ENCODE data around the gene ID2.

The ID2 gene

GRCh38 chr2:8658064-8658862 lies 23.6 kb upstream of the ID2 start:
- H3K9me3 ChIP-seq (ENCODE audit: control insufficient read depth in 2 of 2, low read length in 2 of 2), result no peaks in the 10 kb centered on the region
- H3K27me3 ChIP-seq (ENCODE audit: control insufficient read depth in 1 of 2, insufficient read depth in 2 of 2, low read length in 2 of 2), result no peaks in the 10 kb centered on the region
- no peaks in the 10 kb centered on the region for H3K36me3 ChIP-seq (ENCODE audit: control insufficient read depth in 2 of 2, insufficient read depth in 2 of 2, low read length in 2 of 2)
- no peak overlapping the region for H3K27ac ChIP-seq (ENCODE audit: low read length)
- H3K4me3 ChIP-seq (ENCODE audit: low read length in 2 of 2), result no peak overlapping the region
- H3K4me1 ChIP-seq (ENCODE audit: control insufficient read depth, insufficient read depth, low read length), result peaks cover 11% of the 10 kb centered on the region
- no peak overlapping the region for H3K9ac ChIP-seq (ENCODE audit: low read length in 2 of 2)

GRCh38 chr2:8659092-8659734 lies 22.6 kb upstream of the ID2 start:
- Histone ChIP-seq H3K27ac (ENCODE audit: low read length) (no peak overlapping the region), H3K9ac (ENCODE audit: low read length in 2 of 2) (no peak overlapping the region), H3K36me3 (ENCODE audit: control insufficient read depth in 2 of 2, insufficient read depth in 2 of 2, low read length in 2 of 2) (no peaks in the 10 kb centered on the region)

GRCh38 chr2:8659735-8660492 lies 21.9 kb upstream of the ID2 start:
- Histone ChIP-seq H3K27me3 (ENCODE audit: control insufficient read depth in 1 of 2, insufficient read depth in 2 of 2, low read length in 2 of 2) (no peaks in the 10 kb centered on the region), H3K27ac (ENCODE audit: low read length) (no peak overlapping the region), H3K4me1 (ENCODE audit: control insufficient read depth, insufficient read depth, low read length) (peaks cover 13% of the 10 kb centered on the region), H3K9me3 (ENCODE audit: control insufficient read depth in 2 of 2, low read length in 2 of 2) (no peaks in the 10 kb centered on the region), H3K36me3 (ENCODE audit: control insufficient read depth in 2 of 2, insufficient read depth in 2 of 2, low read length in 2 of 2) (no peaks in the 10 kb centered on the region), H3K9ac (ENCODE audit: low read length in 2 of 2) (no peak overlapping the region), H3K4me3 (ENCODE audit: low read length in 2 of 2) (no peak overlapping the region)

More at GRCh38 chr2:8659092-8659734, 22.6 kb upstream of the ID2 start:
- Histone ChIP-seq H3K27me3 (ENCODE audit: control insufficient read depth in 1 of 2, insufficient read depth in 2 of 2, low read length in 2 of 2) (no peaks in the 10 kb centered on the region), H3K4me3 (ENCODE audit: low read length in 2 of 2) (no peak overlapping the region), H3K9me3 (ENCODE audit: control insufficient read depth in 2 of 2, low read length in 2 of 2) (no peaks in the 10 kb centered on the region), H3K4me1 (ENCODE audit: control insufficient read depth, insufficient read depth, low read length) (peaks cover 13% of the 10 kb centered on the region)

- Histone ChIP-seq H3K9me3 (ENCODE audit: control insufficient read depth in 2 of 2, low read length in 2 of 2) (no peaks in the 10 kb centered on the region), H3K9ac (ENCODE audit: low read length in 2 of 2) (peak overlapping the region in 1 of 2 donors; percentile 18), H3K4me1 (ENCODE audit: control insufficient read depth, insufficient read depth, low read length) (peaks cover 13% of the 10 kb centered on the region), H3K27me3 (ENCODE audit: control insufficient read depth in 1 of 2, insufficient read depth in 2 of 2, low read length in 2 of 2) (no peaks in the 10 kb centered on the region), H3K4me3 (ENCODE audit: low read length in 2 of 2) (no peak overlapping the region), H3K27ac (ENCODE audit: low read length) (peak overlapping the region; percentile 80), H3K36me3 (ENCODE audit: control insufficient read depth in 2 of 2, insufficient read depth in 2 of 2, low read length in 2 of 2) (no peaks in the 10 kb centered on the region)
Observed at GRCh38 chr2:8661235-8661634, 20.6 kb upstream of the ID2 start.

GRCh38 chr2:8661736-8662135 lies 20.1 kb upstream of the ID2 start:
- H3K9ac ChIP-seq (ENCODE audit: low read length in 2 of 2), result peak overlapping the region in 1 of 2 donors; percentile 18
- H3K36me3 ChIP-seq (ENCODE audit: control insufficient read depth in 2 of 2, insufficient read depth in 2 of 2, low read length in 2 of 2), result no peaks in the 10 kb centered on the region
- peak overlapping the region; percentile 80 for H3K27ac ChIP-seq (ENCODE audit: low read length)
- H3K27me3 ChIP-seq (ENCODE audit: control insufficient read depth in 1 of 2, insufficient read depth in 2 of 2, low read length in 2 of 2), result no peaks in the 10 kb centered on the region
- peak overlapping the region; percentile 3 to 25 for H3K4me3 ChIP-seq (ENCODE audit: low read length in 2 of 2)
- H3K4me1 ChIP-seq (ENCODE audit: control insufficient read depth, insufficient read depth, low read length), result peaks cover 13% of the 10 kb centered on the region
- no peaks in the 10 kb centered on the region for H3K9me3 ChIP-seq (ENCODE audit: control insufficient read depth in 2 of 2, low read length in 2 of 2)

- peak overlapping the region; percentile 80 for H3K27ac ChIP-seq (ENCODE audit: low read length)
- no peaks in the 10 kb centered on the region for H3K9me3 ChIP-seq (ENCODE audit: control insufficient read depth in 2 of 2, low read length in 2 of 2)
- H3K36me3 ChIP-seq (ENCODE audit: control insufficient read depth in 2 of 2, insufficient read depth in 2 of 2, low read length in 2 of 2), result no peaks in the 10 kb centered on the region
- no peaks in the 10 kb centered on the region for H3K27me3 ChIP-seq (ENCODE audit: control insufficient read depth in 1 of 2, insufficient read depth in 2 of 2, low read length in 2 of 2)
- H3K9ac ChIP-seq (ENCODE audit: low read length in 2 of 2), result peak overlapping the region; percentile 18 to 36
- peak overlapping the region in 1 of 2 donors; percentile 25 for H3K4me3 ChIP-seq (ENCODE audit: low read length in 2 of 2)
- peaks cover 13% of the 10 kb centered on the region for H3K4me1 ChIP-seq (ENCODE audit: control insufficient read depth, insufficient read depth, low read length)
Observed at GRCh38 chr2:8662239-8662879, 19.5 kb upstream of the ID2 start.

- Histone ChIP-seq H3K27ac (ENCODE audit: low read length) (no peak overlapping the region), H3K9ac (ENCODE audit: low read length in 2 of 2) (no peak overlapping the region), H3K4me3 (ENCODE audit: low read length in 2 of 2) (no peak overlapping the region), H3K4me1 (ENCODE audit: control insufficient read depth, insufficient read depth, low read length) (peaks cover 13% of the 10 kb centered on the region), H3K9me3 (ENCODE audit: control insufficient read depth in 2 of 2, low read length in 2 of 2) (no peaks in the 10 kb centered on the region), H3K36me3 (ENCODE audit: control insufficient read depth in 2 of 2, insufficient read depth in 2 of 2, low read length in 2 of 2) (no peaks in the 10 kb centered on the region), H3K27me3 (ENCODE audit: control insufficient read depth in 1 of 2, insufficient read depth in 2 of 2, low read length in 2 of 2) (no peaks in the 10 kb centered on the region)
Observed at GRCh38 chr2:8663997-8664396, 17.9 kb upstream of the ID2 start.

- Histone ChIP-seq H3K9ac (ENCODE audit: low read length in 2 of 2) (no peak overlapping the region), H3K27me3 (ENCODE audit: control insufficient read depth in 1 of 2, insufficient read depth in 2 of 2, low read length in 2 of 2) (no peaks in the 10 kb centered on the region), H3K4me3 (ENCODE audit: low read length in 2 of 2) (no peak overlapping the region), H3K36me3 (ENCODE audit: control insufficient read depth in 2 of 2, insufficient read depth in 2 of 2, low read length in 2 of 2) (no peaks in the 10 kb centered on the region), H3K4me1 (ENCODE audit: control insufficient read depth, insufficient read depth, low read length) (peaks cover 12% of the 10 kb centered on the region), H3K27ac (ENCODE audit: low read length) (no peak overlapping the region), H3K9me3 (ENCODE audit: control insufficient read depth in 2 of 2, low read length in 2 of 2) (no peaks in the 10 kb centered on the region)
Observed at GRCh38 chr2:8666581-8666980, 15.3 kb upstream of the ID2 start.

- H3K4me1 ChIP-seq (ENCODE audit: control insufficient read depth, insufficient read depth, low read length), result peaks cover 2% of the 10 kb centered on the region
- no peaks in the 10 kb centered on the region for H3K27me3 ChIP-seq (ENCODE audit: control insufficient read depth in 1 of 2, insufficient read depth in 2 of 2, low read length in 2 of 2)
- no peaks in the 10 kb centered on the region for H3K36me3 ChIP-seq (ENCODE audit: control insufficient read depth in 2 of 2, insufficient read depth in 2 of 2, low read length in 2 of 2)
- H3K9me3 ChIP-seq (ENCODE audit: control insufficient read depth in 2 of 2, low read length in 2 of 2), result no peaks in the 10 kb centered on the region
- H3K27ac ChIP-seq (ENCODE audit: low read length), result no peak overlapping the region
- H3K9ac ChIP-seq (ENCODE audit: low read length in 2 of 2), result no peak overlapping the region
- no peak overlapping the region for H3K4me3 ChIP-seq (ENCODE audit: low read length in 2 of 2)
Observed at GRCh38 chr2:8667896-8668512, 13.9 kb upstream of the ID2 start.

- H3K36me3 ChIP-seq (ENCODE audit: control insufficient read depth in 2 of 2, insufficient read depth in 2 of 2, low read length in 2 of 2), result no peaks in the 10 kb centered on the region
- no peak overlapping the region for H3K4me3 ChIP-seq (ENCODE audit: low read length in 2 of 2)
- no peaks in the 10 kb centered on the region for H3K27me3 ChIP-seq (ENCODE audit: control insufficient read depth in 1 of 2, insufficient read depth in 2 of 2, low read length in 2 of 2)
- H3K9ac ChIP-seq (ENCODE audit: low read length in 2 of 2), result no peak overlapping the region
- peaks cover 0 to 3% of the 10 kb centered on the region in 2 donors for H3K9me3 ChIP-seq (ENCODE audit: control insufficient read depth in 2 of 2, low read length in 2 of 2)
- H3K27ac ChIP-seq (ENCODE audit: low read length), result no peak overlapping the region
- H3K4me1 ChIP-seq (ENCODE audit: control insufficient read depth, insufficient read depth, low read length), result no peaks in the 10 kb centered on the region
Observed at GRCh38 chr2:8669157-8669817, 12.6 kb upstream of the ID2 start.
